Panc1 (cell line): ENCODE results near the gene PRRC2C. TPM values are rescaled to one million over a fixed set of nuclear protein-coding genes. Genes with fewer than 3 reads are reported as not detected.

Source experiments
- ATAC-seq: fragments of 200-7000 bp; cut with Tn5 transposase; 2 replicates; pipeline ENCODE4 v1.9.1; 2020; ENCODE audit warnings: mild to moderate bottlenecking, moderate library complexity
- BruUV-seq: library from RNA; stranded (reverse); fragments of 400-500 nt; replicated peaks from 2 replicates; lab custom pipeline; 2021; lab: Mats Ljungman, UMichigan
- CTCF ChIA-PET: fragments of 300-600 bp; sonication (Branson Sonifier 250); formaldehyde crosslinking; loops from one replicate; lab custom pipeline; 2022; ENCODE audit warnings: antibody characterized with exemption; lab: Charles Lee
- POLR2A ChIA-PET: fragments of 300-600 bp; sonication (Branson Sonifier 250); formaldehyde crosslinking; loops from one replicate; lab custom pipeline; 2022; ENCODE audit warnings: antibody characterized with exemption; lab: Charles Lee
- DNase-seq: peaks from one replicate; pipeline ENCODE4 v3.0.0-alpha.2; 2010; ENCODE audit warnings: low read depth, low spot score
- H3K27ac ChIP-seq: 2 replicates; pipeline ENCODE4 v1.5.1; 2011; ENCODE audit warnings: mild to moderate bottlenecking, low read length, inconsistent platforms
- H3K27me3 ChIP-seq: fragments of 200-500 bp; sonication (Bioruptor generic); 2 replicates; pipeline ENCODE4 v1.6.0; 2014; ENCODE audit warnings: low read length, inconsistent platforms; ENCODE audit not compliant: control insufficient read depth, insufficient read depth
- H3K36me3 ChIP-seq: fragments of 200-500 bp; sonication (Bioruptor generic); 2 replicates; pipeline ENCODE4 v1.5.1; 2014; ENCODE audit warnings: inconsistent platforms, mild to moderate bottlenecking, low read length, moderate library complexity; ENCODE audit not compliant: control insufficient read depth, insufficient read depth
- H3K4me1 ChIP-seq: 2 replicates; pipeline ENCODE4 v1.5.1; 2011; ENCODE audit warnings: inconsistent platforms, mild to moderate bottlenecking, low read length, moderate library complexity; ENCODE audit not compliant: control insufficient read depth, insufficient read depth
- H3K4me3 ChIP-seq, 2 experiments: 2 replicates each; pipeline ENCODE4 v1.5.1; 2011 to 2012; ENCODE audit warnings: low read depth in 2 of 2, low read length in 2 of 2, mild to moderate bottlenecking in 2 of 2, inconsistent platforms in 1 of 2, moderate library complexity in 1 of 2
- H3K9me3 ChIP-seq: fragments of 200-500 bp; sonication (Bioruptor generic); 2 replicates; pipeline ENCODE4 v1.5.1; 2014; ENCODE audit warnings: low read depth, mild to moderate bottlenecking, inconsistent platforms, low read length, moderate library complexity; ENCODE audit not compliant: control insufficient read depth, insufficient read depth
- POLR2AphosphoS5 ChIP-seq: IDR thresholded peaks from 2 replicates; pipeline ENCODE4 v1.6.1; 2012; ENCODE audit warnings: mild to moderate bottlenecking, low read depth, low read length, moderate library complexity
- SIN3A ChIP-seq: IDR thresholded peaks from 2 replicates; pipeline ENCODE4 v1.6.1; 2012; ENCODE audit warnings: low read depth, mild to moderate bottlenecking, low read length, moderate library complexity, borderline replicate concordance; ENCODE audit not compliant: insufficient read depth
- TCF7L2 ChIP-seq: IDR thresholded peaks from 2 replicates; pipeline ENCODE4 v1.6.1; 2011; ENCODE audit warnings: mild to moderate bottlenecking, low read depth, low read length, inconsistent platforms
- in situ Hi-C: cut with HindIII; loops from 2 replicates; pipeline ENCODE4 v1.10.0; 2016; ENCODE audit warnings: low sequenced_read_pairs, low pct_unique_long_range_greater_than_20kb
- intact Hi-C: fragments of 100-400 bp; cut with micrococcal nuclease; formaldehyde crosslinking; loops from one replicate; pipeline ENCODE4 v1.10.0; 2022; ENCODE audit not compliant: unreplicated experiment
- total RNA-seq: library from RNA; stranded (reverse); gene quantifications from one replicate; pipeline ENCODE4 v1.2.1, GENCODE V29; 2021; ENCODE audit not compliant: unreplicated experiment
- TF ChIP-seq, protein P1 (sequence below), 2 experiments: IDR thresholded peaks; 2 replicates each; pipeline ENCODE4 v1.6.1; 2011 to 2012; ENCODE audit warnings: low read depth in 2 of 2, control low read depth in 1 of 2, low read length in 1 of 2, mild to moderate bottlenecking in 1 of 2, moderate library complexity in 1 of 2; ENCODE audit not compliant: insufficient read depth in 1 of 2
- TF ChIP-seq, protein P2 (sequence below): fragments of 450-650 bp; IDR thresholded peaks from 2 replicates; pipeline ENCODE4 v1.5.1; 2017; ENCODE audit warnings: mild to moderate bottlenecking

PRRC2C gene
- total RNA-seq, 1 experiment from 2014 or later, result 145 TPM

DNA sequence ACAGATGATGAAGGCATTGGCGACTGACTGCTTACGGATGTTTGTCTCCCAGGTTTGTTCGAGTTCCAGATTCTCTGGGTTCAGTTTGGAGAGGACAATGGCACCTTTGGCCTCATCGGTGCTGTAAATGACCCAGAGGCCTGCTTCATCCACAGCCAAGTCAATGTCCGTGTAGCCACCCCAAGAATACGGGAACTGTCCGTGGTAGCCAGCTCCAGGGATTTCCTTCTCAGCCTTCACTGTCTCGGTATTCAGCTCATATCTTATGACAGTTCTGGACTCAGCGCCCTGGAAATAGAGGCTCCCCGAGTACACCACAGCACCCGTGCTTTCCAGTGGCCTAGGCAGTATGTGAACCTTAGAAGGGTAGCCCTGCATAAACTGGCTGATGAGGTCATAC, 150.8 kb downstream of the PRRC2C start:
- no TSS peak for BruUV-seq
- H3K27me3 ChIP-seq, result no peaks in the 10 kb centered on the region
- H3K9me3 ChIP-seq, result no peaks in the 10 kb centered on the region
- intact Hi-C loops, result no loop called here
- TF ChIP-seq POLR2AphosphoS5, result no peak
- TF ChIP-seq, protein P1, sequence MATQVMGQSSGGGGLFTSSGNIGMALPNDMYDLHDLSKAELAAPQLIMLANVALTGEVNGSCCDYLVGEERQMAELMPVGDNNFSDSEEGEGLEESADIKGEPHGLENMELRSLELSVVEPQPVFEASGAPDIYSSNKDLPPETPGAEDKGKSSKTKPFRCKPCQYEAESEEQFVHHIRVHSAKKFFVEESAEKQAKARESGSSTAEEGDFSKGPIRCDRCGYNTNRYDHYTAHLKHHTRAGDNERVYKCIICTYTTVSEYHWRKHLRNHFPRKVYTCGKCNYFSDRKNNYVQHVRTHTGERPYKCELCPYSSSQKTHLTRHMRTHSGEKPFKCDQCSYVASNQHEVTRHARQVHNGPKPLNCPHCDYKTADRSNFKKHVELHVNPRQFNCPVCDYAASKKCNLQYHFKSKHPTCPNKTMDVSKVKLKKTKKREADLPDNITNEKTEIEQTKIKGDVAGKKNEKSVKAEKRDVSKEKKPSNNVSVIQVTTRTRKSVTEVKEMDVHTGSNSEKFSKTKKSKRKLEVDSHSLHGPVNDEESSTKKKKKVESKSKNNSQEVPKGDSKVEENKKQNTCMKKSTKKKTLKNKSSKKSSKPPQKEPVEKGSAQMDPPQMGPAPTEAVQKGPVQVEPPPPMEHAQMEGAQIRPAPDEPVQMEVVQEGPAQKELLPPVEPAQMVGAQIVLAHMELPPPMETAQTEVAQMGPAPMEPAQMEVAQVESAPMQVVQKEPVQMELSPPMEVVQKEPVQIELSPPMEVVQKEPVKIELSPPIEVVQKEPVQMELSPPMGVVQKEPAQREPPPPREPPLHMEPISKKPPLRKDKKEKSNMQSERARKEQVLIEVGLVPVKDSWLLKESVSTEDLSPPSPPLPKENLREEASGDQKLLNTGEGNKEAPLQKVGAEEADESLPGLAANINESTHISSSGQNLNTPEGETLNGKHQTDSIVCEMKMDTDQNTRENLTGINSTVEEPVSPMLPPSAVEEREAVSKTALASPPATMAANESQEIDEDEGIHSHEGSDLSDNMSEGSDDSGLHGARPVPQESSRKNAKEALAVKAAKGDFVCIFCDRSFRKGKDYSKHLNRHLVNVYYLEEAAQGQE (IDR thresholded peaks at IDR 0.05; ENCODE audit: insufficient read depth in 1 of 2, low read depth in 2 of 2, low read length in 1 of 2), result peak; percentile 74 to 79
- no peaks in the 10 kb centered on the region for H3K36me3 ChIP-seq
- POLR2A ChIA-PET, result no interaction called here
- no peak overlapping the region for H3K27ac ChIP-seq
- ATAC-seq, result no peak
- H3K4me3 ChIP-seq, result no peak overlapping the region
- H3K4me1 ChIP-seq, result no peaks in the 10 kb centered on the region
- CTCF ChIA-PET, result interaction anchor here (1.3 kb wide), 1 partner anchor 8 kb away, joined by 3 read pairs; no protein-coding TSS in a partner anchor
- DNase-seq, result no peak
- in situ Hi-C loops, result no loop called here

DNA sequence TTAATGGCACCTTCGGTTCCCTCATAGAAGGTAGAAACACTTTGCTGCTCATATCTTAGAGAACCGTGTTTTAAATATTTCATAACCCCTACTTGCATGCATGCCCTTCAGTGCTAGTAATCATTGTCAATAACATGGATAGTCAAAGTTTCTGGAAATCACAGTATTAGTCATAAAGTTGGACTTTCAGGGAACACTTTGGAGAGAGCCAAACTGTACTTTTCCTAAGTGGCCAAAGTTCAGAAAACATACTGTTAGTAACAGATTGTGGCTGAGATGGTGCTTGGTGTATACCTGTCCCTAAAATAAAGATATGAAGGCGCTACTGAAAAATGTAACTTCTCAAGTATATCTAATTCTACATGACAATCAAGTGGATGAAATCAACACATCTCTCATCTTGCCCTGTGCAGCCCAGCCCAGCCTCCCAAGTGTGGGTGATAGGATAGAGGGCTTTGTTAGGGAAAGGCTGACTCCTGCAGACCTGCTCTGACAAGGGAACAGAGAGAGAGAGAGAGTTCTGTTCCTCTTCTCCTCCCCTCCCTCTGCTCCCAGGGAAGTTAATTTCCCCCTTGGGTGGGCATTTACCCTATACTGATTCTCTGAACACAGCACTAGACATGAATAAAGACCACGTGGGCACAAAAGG, 152.7 kb downstream of the PRRC2C start:
- ATAC-seq (no peak), DNase-seq (no peak)
- ChIA-PET POLR2A (no interaction called here), CTCF (no interaction called here)
- H3K4me1 ChIP-seq, result no peaks in the 10 kb centered on the region
- TF ChIP-seq, protein P2, sequence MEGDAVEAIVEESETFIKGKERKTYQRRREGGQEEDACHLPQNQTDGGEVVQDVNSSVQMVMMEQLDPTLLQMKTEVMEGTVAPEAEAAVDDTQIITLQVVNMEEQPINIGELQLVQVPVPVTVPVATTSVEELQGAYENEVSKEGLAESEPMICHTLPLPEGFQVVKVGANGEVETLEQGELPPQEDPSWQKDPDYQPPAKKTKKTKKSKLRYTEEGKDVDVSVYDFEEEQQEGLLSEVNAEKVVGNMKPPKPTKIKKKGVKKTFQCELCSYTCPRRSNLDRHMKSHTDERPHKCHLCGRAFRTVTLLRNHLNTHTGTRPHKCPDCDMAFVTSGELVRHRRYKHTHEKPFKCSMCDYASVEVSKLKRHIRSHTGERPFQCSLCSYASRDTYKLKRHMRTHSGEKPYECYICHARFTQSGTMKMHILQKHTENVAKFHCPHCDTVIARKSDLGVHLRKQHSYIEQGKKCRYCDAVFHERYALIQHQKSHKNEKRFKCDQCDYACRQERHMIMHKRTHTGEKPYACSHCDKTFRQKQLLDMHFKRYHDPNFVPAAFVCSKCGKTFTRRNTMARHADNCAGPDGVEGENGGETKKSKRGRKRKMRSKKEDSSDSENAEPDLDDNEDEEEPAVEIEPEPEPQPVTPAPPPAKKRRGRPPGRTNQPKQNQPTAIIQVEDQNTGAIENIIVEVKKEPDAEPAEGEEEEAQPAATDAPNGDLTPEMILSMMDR, result no peak
- TF ChIP-seq, protein P1 (IDR thresholded peaks at IDR 0.05; ENCODE audit: insufficient read depth in 1 of 2, low read depth in 2 of 2, low read length in 1 of 2), result no peak
- no peak for TF ChIP-seq POLR2AphosphoS5
- TF ChIP-seq SIN3A, result no peak
- no peak for TF ChIP-seq TCF7L2
- H3K27me3 ChIP-seq, result no peaks in the 10 kb centered on the region
- no peak overlapping the region for H3K4me3 ChIP-seq
- H3K36me3 ChIP-seq, result no peaks in the 10 kb centered on the region
- in situ Hi-C loops, result no loop called here
- no peaks in the 10 kb centered on the region for H3K9me3 ChIP-seq
- H3K27ac ChIP-seq, result no peak overlapping the region
- intact Hi-C loops, result no loop called here
- BruUV-seq, result no TSS peak
